ENCODE results near the gene FAM24B. TPM values are rescaled to one million over a fixed set of nuclear protein-coding genes. Genes with fewer than 3 reads are reported as not detected.
"Not testable (repeated sequence)": the region's sequence is repeated elsewhere in the genome, so short reads cannot be mapped to it uniquely, and the experiment has no call there.

Gene FAM24B, protein sequence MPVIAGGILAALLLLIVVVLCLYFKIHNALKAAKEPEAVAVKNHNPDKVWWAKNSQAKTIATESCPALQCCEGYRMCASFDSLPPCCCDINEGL
- total RNA-seq, result 13.1 and 18.4 TPM in 2 replicates

- Mint-ChIP-seq H3K4me1 (ENCODE audit: low read depth) (peaks cover 53% of the 10 kb centered on the region), H3K4me3 (peak within 1 kb of the TSS; percentile 97)
Measured at GRCh38 chr10:122879339-122880273, at the start of gene FAM24B. FAM24B (minus strand) TSS chr10:122879581; CDS start chr10:122850515, 29,066 bp downstream.

GRCh38 chr10:122915700-122916099 lies 36.3 kb upstream of the FAM24B start:
- no peaks in the 10 kb centered on the region for H3K9me3 Mint-ChIP-seq
- H3K4me3 Mint-ChIP-seq, result no peak overlapping the region
- no peaks in the 10 kb centered on the region for H3K36me3 Mint-ChIP-seq (ENCODE audit: low read depth)
- H3K27ac Mint-ChIP-seq, result no peak overlapping the region
- no peak for DNase-seq (ENCODE audit: low spot score)
- no peaks in the 10 kb centered on the region for H3K27me3 Mint-ChIP-seq (ENCODE audit: insufficient read depth)
- no peaks in the 10 kb centered on the region for H3K4me1 Mint-ChIP-seq (ENCODE audit: low read depth)
- intact Hi-C loops (cut with micrococcal nuclease), result no loop called here

More at GRCh38 chr10:122879339-122880273, at the start of gene FAM24B:
- H3K27ac Mint-ChIP-seq, result peak within 1 kb of the TSS; percentile 93
- no peaks in the 10 kb centered on the region for H3K27me3 Mint-ChIP-seq (ENCODE audit: insufficient read depth)
- intact Hi-C loops (cut with micrococcal nuclease), result loop anchor here (1.0 to 2.0 kb wide), 7 partner anchors 33 to 905 kb away; partner anchors contain the start of genes BUB3, C10orf88, IKZF5 and NSMCE4A
- DNase-seq (ENCODE audit: low spot score), result peak; percentile 94
- peaks cover 5% of the 10 kb centered on the region for H3K9me3 Mint-ChIP-seq
- H3K36me3 Mint-ChIP-seq (ENCODE audit: low read depth), result peaks cover 17% of the 10 kb centered on the region

DNA sequence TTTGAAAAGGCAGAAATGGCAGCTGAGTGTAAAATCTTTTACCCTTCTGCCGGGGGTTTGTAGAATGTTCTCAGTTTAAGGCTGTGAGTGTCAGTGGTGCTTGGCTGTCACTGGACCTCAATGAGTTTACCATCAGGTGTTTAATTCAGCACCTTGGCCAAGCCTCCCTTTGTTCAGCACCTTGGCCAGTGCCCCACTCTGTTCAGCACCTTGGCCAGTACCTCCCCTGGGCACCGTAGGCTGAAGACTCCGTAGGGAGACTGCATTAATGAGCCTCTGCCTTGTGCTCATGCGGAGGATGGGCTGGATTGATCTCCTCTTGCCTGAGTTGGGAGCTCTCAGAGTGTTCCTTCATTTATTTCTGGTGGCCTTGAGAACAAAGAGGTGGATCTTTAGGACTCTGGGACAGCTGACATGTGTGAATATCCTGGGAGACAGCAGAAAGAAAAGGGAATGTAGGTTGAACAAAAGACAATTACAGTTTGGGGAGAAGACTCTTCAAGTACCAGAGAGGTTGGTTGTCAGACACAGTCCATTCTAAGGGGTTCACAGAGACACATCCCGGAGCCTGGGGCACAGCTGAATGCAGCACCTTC lies 32.6 kb upstream of the FAM24B start:
- peak; percentile 46 for DNase-seq (ENCODE audit: low spot score)
- H3K36me3 Mint-ChIP-seq (ENCODE audit: low read depth), result no peaks in the 10 kb centered on the region
- no peak overlapping the region for H3K27ac Mint-ChIP-seq
- no peaks in the 10 kb centered on the region for H3K4me1 Mint-ChIP-seq (ENCODE audit: low read depth)
- peaks cover 5% of the 10 kb centered on the region for H3K27me3 Mint-ChIP-seq (ENCODE audit: insufficient read depth)
- H3K4me3 Mint-ChIP-seq, result no peak overlapping the region
- no peaks in the 10 kb centered on the region for H3K9me3 Mint-ChIP-seq
- intact Hi-C loops (cut with micrococcal nuclease), result loop anchor here (1.0 kb wide), 2 partner anchors 33 to 42 kb away; partner anchors contain the start of genes C10orf88 and FAM24B

- DNase-seq (ENCODE audit: low spot score), result no peak
- H3K27me3 Mint-ChIP-seq (ENCODE audit: insufficient read depth), result peaks cover 7% of the 10 kb centered on the region
- H3K4me1 Mint-ChIP-seq (ENCODE audit: low read depth), result no peaks in the 10 kb centered on the region
- no peaks in the 10 kb centered on the region for H3K9me3 Mint-ChIP-seq
- H3K27ac Mint-ChIP-seq, result no peak within 1 kb of the TSS
- H3K36me3 Mint-ChIP-seq (ENCODE audit: low read depth), result no peaks in the 10 kb centered on the region
- H3K4me3 Mint-ChIP-seq, result no peak within 1 kb of the TSS
- intact Hi-C loops (cut with micrococcal nuclease), result no loop called here
Measured at GRCh38 chr10:122910310-122910709, 30.9 kb upstream of the FAM24B start, which contains the start of gene FAM24A. FAM24A (plus strand) TSS chr10:122910610; CDS start chr10:122911635, 1,025 bp downstream.

DNA sequence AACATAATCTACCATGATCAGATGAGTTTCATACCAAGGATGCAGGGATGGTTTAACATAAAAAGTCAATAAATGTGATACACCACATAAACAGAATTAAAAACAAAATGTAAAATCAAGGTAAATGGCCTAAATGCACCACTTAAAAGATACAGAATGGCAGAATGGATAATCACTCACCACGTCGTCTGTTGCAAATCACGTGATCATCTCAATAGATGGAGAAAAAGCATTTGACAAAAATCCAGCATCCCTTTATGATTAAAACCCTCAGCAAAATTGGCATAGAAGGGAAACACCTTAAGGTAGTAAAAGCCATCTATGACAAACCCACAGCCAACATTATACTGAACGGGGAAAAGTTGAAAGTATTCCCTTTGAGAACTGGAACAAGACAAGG lies 24.5 kb upstream of the FAM24B start:
- H3K36me3 Mint-ChIP-seq (ENCODE audit: low read depth); intact Hi-C loops (cut with micrococcal nuclease); H3K27ac Mint-ChIP-seq; DNase-seq (ENCODE audit: low spot score); H3K4me3 Mint-ChIP-seq; H3K27me3 Mint-ChIP-seq (ENCODE audit: insufficient read depth); H3K9me3 Mint-ChIP-seq; H3K4me1 Mint-ChIP-seq (ENCODE audit: low read depth): not testable (repeated sequence)

DNA sequence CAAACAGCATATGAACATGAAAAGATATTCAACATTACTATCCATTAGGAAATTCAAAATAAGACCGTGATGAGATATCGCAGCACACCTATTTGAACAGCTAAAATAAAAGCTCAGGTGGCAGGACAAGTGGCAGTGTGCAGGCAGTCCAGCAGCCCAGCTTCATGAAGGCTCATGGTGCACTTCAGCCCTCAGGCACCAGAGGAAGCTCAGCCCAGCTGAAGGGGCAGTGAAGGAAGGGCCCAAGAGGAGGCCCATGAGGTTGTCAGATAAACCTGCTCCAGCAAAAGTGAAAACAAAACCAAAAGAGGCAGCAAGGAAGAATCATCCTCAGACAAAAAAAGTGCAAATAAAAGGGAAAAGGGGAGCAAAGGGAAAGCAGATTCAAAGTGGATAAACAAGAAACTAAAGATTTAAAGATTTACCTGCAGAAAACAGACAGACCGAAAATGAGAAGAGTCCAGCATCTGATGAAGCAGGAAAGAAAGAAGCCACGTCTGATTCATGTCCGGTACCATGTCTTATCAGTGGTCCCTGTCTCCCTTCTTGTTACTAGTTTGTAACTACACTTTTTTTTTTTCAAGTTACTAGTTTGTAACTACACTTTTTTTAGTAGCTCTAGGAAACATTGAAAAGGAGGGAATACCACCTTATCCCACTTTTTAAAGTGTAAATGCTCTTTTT lies 15.0 kb upstream of the FAM24B start:
- Mint-ChIP-seq H3K4me1 (ENCODE audit: low read depth) (peaks cover 5% of the 10 kb centered on the region), H3K27ac (no peak overlapping the region), H3K4me3 (no peak overlapping the region), H3K9me3 (no peaks in the 10 kb centered on the region), H3K36me3 (ENCODE audit: low read depth) (peaks cover 5% of the 10 kb centered on the region), H3K27me3 (ENCODE audit: insufficient read depth) (no peaks in the 10 kb centered on the region)
- no peak for DNase-seq (ENCODE audit: low spot score)
- intact Hi-C loops (cut with micrococcal nuclease), result no loop called here

DNA sequence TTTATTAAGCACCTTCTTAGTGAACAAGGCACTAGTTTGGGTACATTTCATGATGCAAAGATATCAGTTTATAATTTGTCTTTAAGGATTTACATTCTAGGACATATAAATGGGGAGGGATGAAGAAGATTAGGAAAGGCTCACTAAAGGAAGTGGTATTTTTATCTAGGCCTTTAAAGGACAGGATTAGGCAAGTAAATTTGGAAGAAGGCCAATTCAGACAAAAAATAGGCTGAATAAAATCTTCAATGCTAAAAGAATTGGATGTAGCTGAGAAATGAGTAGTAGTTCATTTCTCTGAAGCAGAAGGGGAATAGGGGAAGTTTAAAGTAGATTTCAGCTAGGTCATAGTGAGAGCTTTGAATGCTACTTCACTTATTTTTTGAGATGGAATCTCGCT lies 4.8 kb upstream of the FAM24B start:
- H3K4me3 Mint-ChIP-seq, result no peak overlapping the region
- intact Hi-C loops (cut with micrococcal nuclease), result no loop called here
- H3K4me1 Mint-ChIP-seq (ENCODE audit: low read depth), result peaks cover 11% of the 10 kb centered on the region
- peaks cover 9% of the 10 kb centered on the region for H3K36me3 Mint-ChIP-seq (ENCODE audit: low read depth)
- H3K27ac Mint-ChIP-seq, result no peak overlapping the region
- no peak for DNase-seq (ENCODE audit: low spot score)
- no peaks in the 10 kb centered on the region for H3K9me3 Mint-ChIP-seq
- H3K27me3 Mint-ChIP-seq (ENCODE audit: insufficient read depth), result no peaks in the 10 kb centered on the region

- intact Hi-C loops (cut with micrococcal nuclease), result no loop called here
- Mint-ChIP-seq H3K36me3 (ENCODE audit: low read depth) (peaks cover 6% of the 10 kb centered on the region), H3K4me1 (ENCODE audit: low read depth) (peaks cover 24% of the 10 kb centered on the region), H3K9me3 (no peaks in the 10 kb centered on the region), H3K27ac (no peak overlapping the region), H3K27me3 (ENCODE audit: insufficient read depth) (no peaks in the 10 kb centered on the region), H3K4me3 (no peak overlapping the region)
- DNase-seq (ENCODE audit: low spot score), result no peak
Measured at GRCh38 chr10:122882766-122883165, 3.4 kb upstream of the FAM24B start.

- Mint-ChIP-seq H3K36me3 (ENCODE audit: low read depth) (peaks cover 23% of the 10 kb centered on the region), H3K9me3 (peaks cover 12% of the 10 kb centered on the region)
Measured at GRCh38 chr10:122878799-122879338, 512 bp downstream of the FAM24B start.

DNA sequence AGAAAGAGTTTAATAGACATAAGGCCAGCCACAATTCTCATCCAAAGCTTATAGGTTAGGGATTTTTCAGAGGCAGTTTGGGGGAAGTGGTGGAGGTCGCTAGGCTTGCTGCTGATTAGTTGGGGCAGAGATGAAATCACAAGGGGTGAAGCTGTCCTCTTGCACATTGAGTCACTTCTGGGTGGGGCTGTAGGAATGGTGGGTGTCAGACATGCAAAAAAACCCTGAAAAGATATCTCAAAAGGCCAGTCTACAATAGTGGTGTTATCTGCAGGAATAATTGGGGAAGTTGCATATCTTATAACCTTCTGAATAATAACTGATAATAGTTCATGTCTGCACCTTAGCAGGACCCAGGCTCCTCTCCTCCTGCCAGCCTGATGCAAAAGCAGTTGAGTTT lies 2.1 kb downstream of the FAM24B start:
- Mint-ChIP-seq H3K27me3 (ENCODE audit: insufficient read depth) (no peaks in the 10 kb centered on the region), H3K4me3 (peak overlapping the region; percentile 97), H3K4me1 (ENCODE audit: low read depth) (peaks cover 64% of the 10 kb centered on the region), H3K9me3 (peaks cover 21% of the 10 kb centered on the region), H3K27ac (no peak overlapping the region), H3K36me3 (ENCODE audit: low read depth) (peaks cover 27% of the 10 kb centered on the region)
- no peak for DNase-seq (ENCODE audit: low spot score)
- intact Hi-C loops (cut with micrococcal nuclease), result no loop called here

More at GRCh38 chr10:122878799-122879338, 512 bp downstream of the FAM24B start:
- H3K27me3 Mint-ChIP-seq (ENCODE audit: insufficient read depth), result no peaks in the 10 kb centered on the region
- no peak for DNase-seq (ENCODE audit: low spot score)
- peaks cover 60% of the 10 kb centered on the region for H3K4me1 Mint-ChIP-seq (ENCODE audit: low read depth)
- peak overlapping the region; percentile 93 for H3K27ac Mint-ChIP-seq
- intact Hi-C loops (cut with micrococcal nuclease), result loop anchor here (1.0 to 2.0 kb wide), 7 partner anchors 33 to 904 kb away; partner anchors contain the start of genes BUB3, C10orf88, IKZF5 and NSMCE4A
- H3K4me3 Mint-ChIP-seq, result peak overlapping the region; percentile 97

DNA sequence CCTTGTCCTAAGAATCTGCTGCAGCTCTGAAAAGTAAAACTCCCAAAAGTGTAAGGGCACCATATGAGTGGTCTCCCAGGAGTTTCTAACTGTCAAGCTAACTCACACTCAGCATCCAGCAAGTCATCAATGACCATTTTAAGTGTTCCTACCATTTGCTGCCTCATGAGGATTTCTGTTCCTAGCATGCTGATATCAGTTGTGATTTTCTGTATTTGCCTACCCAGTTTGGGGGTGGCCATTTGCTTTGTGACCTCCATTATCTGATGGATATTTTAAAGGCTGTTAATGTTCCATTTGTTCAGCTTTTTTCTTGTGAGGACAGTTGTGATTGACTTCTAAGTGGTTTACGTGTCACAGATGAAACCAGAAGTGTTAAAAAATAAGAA lies 2.9 kb downstream of the FAM24B start:
- peaks cover 64% of the 10 kb centered on the region for H3K4me1 Mint-ChIP-seq (ENCODE audit: low read depth)
- H3K9me3 Mint-ChIP-seq, result peaks cover 21% of the 10 kb centered on the region
- H3K36me3 Mint-ChIP-seq (ENCODE audit: low read depth), result peaks cover 32% of the 10 kb centered on the region

GRCh38 chr10:122875843-122876466 lies 3.4 kb downstream of the FAM24B start:
- intact Hi-C loops (cut with micrococcal nuclease), result no loop called here
- Mint-ChIP-seq H3K9me3 (peaks cover 21% of the 10 kb centered on the region), H3K4me3 (no peak overlapping the region), H3K4me1 (ENCODE audit: low read depth) (peaks cover 62% of the 10 kb centered on the region), H3K27ac (no peak overlapping the region), H3K36me3 (ENCODE audit: low read depth) (peaks cover 32% of the 10 kb centered on the region), H3K27me3 (ENCODE audit: insufficient read depth) (no peaks in the 10 kb centered on the region)
- DNase-seq (ENCODE audit: low spot score), result no peak

More for the DNA sequence above, 2.9 kb downstream of the FAM24B start:
- no peaks in the 10 kb centered on the region for H3K27me3 Mint-ChIP-seq (ENCODE audit: insufficient read depth)
- intact Hi-C loops (cut with micrococcal nuclease), result no loop called here
- DNase-seq (ENCODE audit: low spot score), result no peak
- H3K27ac Mint-ChIP-seq, result no peak overlapping the region
- H3K4me3 Mint-ChIP-seq, result no peak overlapping the region
